IMR-90 (cell line): ENCODE data around the gene GOLIM4. TPM values are rescaled to one million over a fixed set of nuclear protein-coding genes. Genes with fewer than 3 reads are reported as not detected.
A peak's percentile ranks its signal among the peaks of the same experiment; 100 is the strongest.

Source experiments
- ATAC-seq: fragments of 200-7000 bp; cut with Tn5 transposase; 2 replicates; pipeline ENCODE4 v1.9.1; 2020; ENCODE audit warnings: low read depth, mild to moderate bottlenecking, moderate library complexity
- BruUV-seq: library from RNA; stranded (reverse); fragments of 400-500 nt; replicated peaks from 2 replicates; lab custom pipeline; 2021; lab: Mats Ljungman, UMichigan
- CTCF ChIA-PET: fragments of 300-600 bp; formaldehyde crosslinking; extraction: SDS; loops from one replicate; lab custom pipeline; 2021; ENCODE audit warnings: antibody characterized with exemption; lab: Yijun Ruan, JAX
- POLR2A ChIA-PET: fragments of 300-600 bp; sonication (Branson Sonifier 250); formaldehyde crosslinking; loops from one replicate; lab custom pipeline; 2022; ENCODE audit warnings: antibody characterized with exemption; ENCODE audit not compliant: unreplicated experiment; lab: Charles Lee
- DNase-seq: peaks from one replicate; pipeline ENCODE4 v3.0.0; 2013
- H2AFZ ChIP-seq: replicated peaks from 2 replicates; pipeline ENCODE3; 2013; ENCODE audit warnings: low read length, mild to moderate bottlenecking; ENCODE audit not compliant: poor library complexity
- H2AK5ac ChIP-seq: 2 replicates; pipeline ENCODE4 v1.6.1; 2013; ENCODE audit warnings: low read depth, low read length, inconsistent platforms
- H2AK9ac ChIP-seq: replicated peaks from 2 replicates; pipeline ENCODE3; 2013; ENCODE audit warnings: mild to moderate bottlenecking, low read depth, low read length, moderate library complexity; ENCODE audit not compliant: poor library complexity
- H2BK120ac ChIP-seq: 2 replicates; pipeline ENCODE4 v1.6.1; 2013; ENCODE audit warnings: low read depth, low read length, inconsistent platforms
- H2BK15ac ChIP-seq: 3 replicates; pipeline ENCODE4 v1.6.1; 2013; ENCODE audit warnings: low read depth, low read length, inconsistent platforms
- H2BK20ac ChIP-seq: 2 replicates; pipeline ENCODE4 v1.6.1; 2013; ENCODE audit warnings: low read depth, mild to moderate bottlenecking, inconsistent platforms, low read length, moderate library complexity
- H2BK5ac ChIP-seq: 2 replicates; pipeline ENCODE4 v1.6.1; 2013; ENCODE audit warnings: mild to moderate bottlenecking, low read depth, low read length, inconsistent platforms; ENCODE audit not compliant: poor library complexity, severe bottlenecking
- H3K14ac ChIP-seq: replicated peaks from 2 replicates; pipeline ENCODE4 v1.6.1; 2013; ENCODE audit warnings: low read depth, low read length, inconsistent platforms
- H3K18ac ChIP-seq: 2 replicates; pipeline ENCODE4 v1.6.1; 2013; ENCODE audit warnings: low read depth, low read length, control low read depth
- H3K23ac ChIP-seq: 2 replicates; pipeline ENCODE4 v1.6.1; 2013; ENCODE audit warnings: low read depth, low read length, inconsistent platforms
- H3K27ac ChIP-seq: 2 replicates; pipeline ENCODE4 v1.5.1; 2013; ENCODE audit warnings: mild to moderate bottlenecking, control low read depth, low read length; ENCODE audit not compliant: insufficient read depth
- H3K27me3 ChIP-seq: 2 replicates; pipeline ENCODE4 v1.6.1; 2013; ENCODE audit warnings: low read length; ENCODE audit not compliant: control insufficient read depth, insufficient read depth
- H3K36me3 ChIP-seq: 2 replicates; pipeline ENCODE4 v1.6.1; 2013; ENCODE audit warnings: low read length, mixed read lengths; ENCODE audit not compliant: control insufficient read depth, insufficient read depth
- H3K4ac ChIP-seq: 2 replicates; pipeline ENCODE4 v1.6.1; 2013; ENCODE audit warnings: low read depth, low read length, inconsistent platforms
- H3K4me1 ChIP-seq: 2 replicates; pipeline ENCODE4 v1.6.1; 2013; ENCODE audit warnings: low read length, mixed read lengths; ENCODE audit not compliant: control insufficient read depth, insufficient read depth
- H3K4me2 ChIP-seq: 2 replicates; pipeline ENCODE4 v1.6.1; 2013; ENCODE audit warnings: low read depth, mild to moderate bottlenecking, control low read depth, low read length, moderate library complexity
- H3K4me3 ChIP-seq: 2 replicates; pipeline ENCODE4 v1.5.1; 2013; ENCODE audit warnings: low read depth, mild to moderate bottlenecking, control low read depth, low read length, moderate library complexity; ENCODE audit not compliant: insufficient read depth
- H3K56ac ChIP-seq: 2 replicates; pipeline ENCODE4 v1.6.1; 2013; ENCODE audit warnings: low read length, inconsistent platforms; ENCODE audit not compliant: insufficient read depth; ENCODE audit errors: extremely low read depth
- H3K79me1 ChIP-seq, 2 experiments: 2 replicates each; pipeline ENCODE4 v1.6.1; 2013; ENCODE audit warnings: low read length in 2 of 2, inconsistent platforms in 1 of 2, low read depth in 1 of 2
- H3K9ac ChIP-seq: 2 replicates; pipeline ENCODE4 v1.6.1; 2013; ENCODE audit warnings: low read depth, low read length, control low read depth
- H3K9me1 ChIP-seq: 2 replicates; pipeline ENCODE4 v1.6.1; 2013; ENCODE audit warnings: low read length, inconsistent platforms; ENCODE audit not compliant: insufficient read depth
- H3K9me3 ChIP-seq: 2 replicates; pipeline ENCODE4 v1.6.1; 2013; ENCODE audit warnings: low read length; ENCODE audit not compliant: control insufficient read depth, insufficient read depth
- H4K20me1 ChIP-seq: 2 replicates; pipeline ENCODE4 v1.6.1; 2013; ENCODE audit warnings: low read length, inconsistent platforms; ENCODE audit not compliant: insufficient read depth
- H4K5ac ChIP-seq: 2 replicates; pipeline ENCODE4 v1.6.1; 2013; ENCODE audit warnings: mild to moderate bottlenecking, low read depth, low read length, control low read depth
- H4K8ac ChIP-seq, 2 experiments: 2 replicates each; pipeline ENCODE4 v1.6.1; 2013; ENCODE audit warnings: low read depth in 2 of 2, low read length in 2 of 2, control low read depth in 1 of 2, inconsistent platforms in 1 of 2
- H4K91ac ChIP-seq: 2 replicates; pipeline ENCODE4 v1.6.1; 2013; ENCODE audit warnings: low read depth, low read length, inconsistent platforms; ENCODE audit not compliant: insufficient read depth
- BHLHE40 ChIP-seq: fragments of 150-350 bp; IDR thresholded peaks from 2 replicates; pipeline ENCODE4 v1.6.1; 2016; ENCODE audit warnings: mild to moderate bottlenecking, low read depth, low read length
- CEBPB ChIP-seq: IDR thresholded peaks from 2 replicates; pipeline ENCODE4 v1.6.1; 2012; ENCODE audit warnings: low read depth, low read length, improper control_type of control experiment
- MAFK ChIP-seq: IDR thresholded peaks from 2 replicates; pipeline ENCODE4 v1.6.1; 2012; ENCODE audit warnings: low read depth, low read length, improper control_type of control experiment
- MAZ ChIP-seq: IDR thresholded peaks from 2 replicates; pipeline ENCODE4 v1.6.1; 2012; ENCODE audit warnings: low read depth, mild to moderate bottlenecking, low read length, improper control_type of control experiment, moderate library complexity, borderline replicate concordance
- RCOR1 ChIP-seq: IDR thresholded peaks from 2 replicates; pipeline ENCODE4 v1.6.1; 2012; ENCODE audit warnings: mild to moderate bottlenecking, low read length, improper control_type of control experiment; ENCODE audit not compliant: insufficient replicate concordance
- WGBS, 2 experiments: methylation state at CpG; one replicate each; pipeline versions ENCODE4 v1.1.5 to v1.1.7; 2013; ENCODE audit warnings: missing lambda C conversion rate in 2 of 2; ENCODE audit not compliant: insufficient read length in 1 of 2; ENCODE audit errors: extremely low coverage in 2 of 2; 5-methylcytosine and 5-hydroxymethylcytosine counted together
- dilution Hi-C: fragments of 300-500 bp; cut with HindIII; formaldehyde crosslinking; loops from one replicate; pipeline ENCODE4 v1.14.3; 2018; ENCODE audit warnings: low sequenced_read_pairs; ENCODE audit not compliant: unreplicated experiment
- in situ Hi-C: fragments of 300-500 bp; cut with MboI; formaldehyde crosslinking; loops from 3 replicates; pipeline ENCODE4 v1.14.3; 2019; ENCODE audit warnings: low sequenced_read_pairs, inconsistent platforms, mixed read lengths
- intact Hi-C: fragments of 100-400 bp; cut with micrococcal nuclease; formaldehyde crosslinking; loops from 2 replicates; pipeline ENCODE4 v1.10.0; 2022
- polyA plus RNA-seq, 3 experiments: library from polyadenylated mRNA; depleted of rRNA; stranded (reverse); fragments of >200 nt; gene quantifications; 2 replicates each; pipeline ENCODE4 v1.2.3, GENCODE V29; 2012; ENCODE audit warnings: low replicate concordance in 1 of 3
- total RNA-seq: library from RNA; depleted of rRNA; stranded (reverse); fragments of >200 nt; gene quantifications from 2 replicates; pipeline ENCODE4 v1.2.3, GENCODE V29; 2012
- TF ChIP-seq, protein P1 (sequence below): fragments of 150-350 bp; IDR thresholded peaks from 2 replicates; pipeline ENCODE4 v1.6.1; 2017; ENCODE audit warnings: mild to moderate bottlenecking, antibody characterized with exemption, low read length, low read depth
- TF ChIP-seq, protein P2 (sequence below): fragments of 150-350 bp; IDR thresholded peaks from 2 replicates; pipeline ENCODE4 v1.6.1; 2016; ENCODE audit warnings: low read depth, mild to moderate bottlenecking, low read length, moderate library complexity, borderline replicate concordance

The GOLIM4 gene
- total and polyA plus RNA-seq, 2 of the 4 experiments (the other 2 are of a cell fraction): 44.6 to 71.2 TPM

DNA sequence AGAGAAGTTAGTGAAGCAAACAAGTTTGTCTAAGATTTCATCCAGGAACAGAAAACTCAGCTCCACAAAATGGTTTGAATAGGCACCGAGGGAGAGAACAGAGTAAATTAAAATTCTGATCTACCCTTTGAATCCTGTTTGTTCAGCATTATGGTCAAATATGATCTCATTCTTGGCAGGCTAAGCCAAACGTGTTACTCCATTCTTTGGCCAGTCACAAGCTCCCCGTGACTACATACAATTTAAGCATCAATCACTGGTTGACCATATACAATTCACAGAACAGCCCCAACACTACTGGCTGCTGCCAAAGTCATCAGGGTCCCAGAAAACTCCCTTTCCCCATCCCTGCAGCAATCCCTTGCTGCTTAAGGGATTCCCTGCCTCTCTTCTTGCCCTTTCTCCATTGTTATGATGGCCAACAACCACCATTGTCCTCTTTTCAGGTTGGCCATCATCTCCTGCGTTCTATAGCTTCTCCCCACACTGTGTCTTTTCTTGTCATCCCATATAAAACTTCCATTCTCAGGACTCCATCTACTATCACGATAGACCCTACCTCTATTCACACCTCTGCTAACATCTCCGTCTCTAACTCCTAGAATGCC lies 46.3 kb downstream of the GOLIM4 start:
- H3K14ac ChIP-seq: 0 out of 2 replicates have a peak overlapping the region, but pooled peaks have one; percentile 1
- DNase-seq (peak; percentile 84), ATAC-seq (peak; percentile 15; the same call in 1 of the 2 replicates)
- TF ChIP-seq, protein P1, sequence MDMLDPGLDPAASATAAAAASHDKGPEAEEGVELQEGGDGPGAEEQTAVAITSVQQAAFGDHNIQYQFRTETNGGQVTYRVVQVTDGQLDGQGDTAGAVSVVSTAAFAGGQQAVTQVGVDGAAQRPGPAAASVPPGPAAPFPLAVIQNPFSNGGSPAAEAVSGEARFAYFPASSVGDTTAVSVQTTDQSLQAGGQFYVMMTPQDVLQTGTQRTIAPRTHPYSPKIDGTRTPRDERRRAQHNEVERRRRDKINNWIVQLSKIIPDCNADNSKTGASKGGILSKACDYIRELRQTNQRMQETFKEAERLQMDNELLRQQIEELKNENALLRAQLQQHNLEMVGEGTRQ: peak; percentile 50; the same call in 1 of the 2 replicates
- TF ChIP-seq MAZ (no peak), CEBPB (peak; percentile 53), MAFK (peak; percentile 45; the same call in 1 of the 2 replicates), BHLHE40 (peak; percentile 80), RCOR1 (no peak)
- TF ChIP-seq, protein P2, sequence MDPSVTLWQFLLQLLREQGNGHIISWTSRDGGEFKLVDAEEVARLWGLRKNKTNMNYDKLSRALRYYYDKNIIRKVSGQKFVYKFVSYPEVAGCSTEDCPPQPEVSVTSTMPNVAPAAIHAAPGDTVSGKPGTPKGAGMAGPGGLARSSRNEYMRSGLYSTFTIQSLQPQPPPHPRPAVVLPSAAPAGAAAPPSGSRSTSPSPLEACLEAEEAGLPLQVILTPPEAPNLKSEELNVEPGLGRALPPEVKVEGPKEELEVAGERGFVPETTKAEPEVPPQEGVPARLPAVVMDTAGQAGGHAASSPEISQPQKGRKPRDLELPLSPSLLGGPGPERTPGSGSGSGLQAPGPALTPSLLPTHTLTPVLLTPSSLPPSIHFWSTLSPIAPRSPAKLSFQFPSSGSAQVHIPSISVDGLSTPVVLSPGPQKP: no peak
- H3K9me3 ChIP-seq: no peaks in the 10 kb centered on the region
- peak overlapping the region; percentile 22; the same call in 1 of the 2 replicates for H3K4ac ChIP-seq
- no peak overlapping the region for H3K9ac ChIP-seq
- H4K8ac ChIP-seq: no peak overlapping the region
- POLR2A ChIA-PET: no interaction called here
- no peak overlapping the region for H3K18ac ChIP-seq
- H4K20me1 ChIP-seq: peaks cover 20% of the 10 kb centered on the region; the same call in 1 of the 2 replicates
- no peak overlapping the region for H4K91ac ChIP-seq
- H2BK20ac ChIP-seq: no peak overlapping the region
- H3K36me3 ChIP-seq: no peaks in the 10 kb centered on the region
- CTCF ChIA-PET: interaction anchor here (0.8 kb wide), 1 partner anchor 45 kb away, joined by 3 read pairs; no protein-coding TSS in a partner anchor
- WGBS, 2 experiments: 0% methylated on average over 1 of the region's 6 CpGs; no CpG with 5 or more reads in 1 of the 2 experiments
- peaks cover 14% of the 10 kb centered on the region for H3K9me1 ChIP-seq
- in situ Hi-C loops: loop anchor here (5.0 to 10.0 kb wide), 2 partner anchors 113 to 115 kb away; no protein-coding TSS in a partner anchor
- no TSS peak for BruUV-seq
- no peak overlapping the region for H4K5ac ChIP-seq
- no peak overlapping the region for H2AFZ ChIP-seq
- no peak overlapping the region for H2BK15ac ChIP-seq
- no peak overlapping the region for H3K27ac ChIP-seq
- H3K27me3 ChIP-seq: no peaks in the 10 kb centered on the region
- no peak overlapping the region for H2BK120ac ChIP-seq
- no peak overlapping the region for H2BK5ac ChIP-seq
- H3K4me1 ChIP-seq: peaks cover 13% of the 10 kb centered on the region
- 0 out of 2 replicates have a peak overlapping the region, but pooled peaks have one; percentile 15 for H2AK5ac ChIP-seq
- dilution Hi-C loops: loop anchor here (25.0 kb wide), 1 partner anchor 113 kb away; no protein-coding TSS in a partner anchor
- H3K79me1 ChIP-seq: peaks cover 28 to 48% of the 10 kb centered on the region in 2 experiments
- H2AK9ac ChIP-seq: no peak overlapping the region
- no peak overlapping the region for H3K4me3 ChIP-seq
- H3K23ac ChIP-seq: peak overlapping the region; percentile 48
- H3K56ac ChIP-seq: no peak overlapping the region
- H3K4me2 ChIP-seq: no peak overlapping the region
- intact Hi-C loops: loop anchor here (5.0 to 10.0 kb wide), 2 partner anchors 315 to 798 kb away; partner anchors contain the start of genes PDCD10 and SERPINI1
